SK-N-SH (cell line): Measurements from ENCODE around the gene BIRC5. TPM values are rescaled to one million over a fixed set of nuclear protein-coding genes. Genes with fewer than 3 reads are reported as not detected.
A peak's percentile ranks its signal among the peaks of the same experiment; 100 is the strongest.

ENCODE experiments used
- CTCF ChIA-PET: fragments of 300-600, 350-600 bp; formaldehyde crosslinking; extraction: SDS; loops from one replicate; lab custom pipeline; 2021; lab: Yijun Ruan, JAX
- POLR2A ChIA-PET: fragments of 350-600 bp; sonication (Branson Sonifier 250); formaldehyde crosslinking; extraction: SDS; loops from one replicate; lab custom pipeline; 2020; ENCODE audit warnings: antibody characterized with exemption, inconsistent platforms; lab: Yijun Ruan, JAX
- DNase-seq: peaks from one replicate; pipeline ENCODE4 v3.0.0; 2012
- H2AFZ ChIP-seq: fragments of 200-600 bp; sonication (generic); 2 replicates; pipeline ENCODE4 v1.8.1; 2016; ENCODE audit warnings: antibody characterized with exemption, mild to moderate bottlenecking, low read depth
- H3F3A ChIP-seq: fragments of 200-600 bp; sonication (generic); replicated peaks from 2 replicates; pipeline ENCODE3; 2016; ENCODE audit warnings: antibody characterized with exemption, mild to moderate bottlenecking; ENCODE audit not compliant: insufficient read depth
- H3K27ac ChIP-seq, 2 experiments: fragments of 200-500 bp in 1 of 2; fragments of 200-600 bp in 1 of 2; sonication (Bioruptor generic) in 1 of 2; sonication (generic), shearing (Covaris generic) in 1 of 2; 2 replicates each; pipeline versions ENCODE4 v1.5.1 to v1.6.1; 2014 to 2016; ENCODE audit warnings: low read depth in 2 of 2, inconsistent platforms in 1 of 2, low read length in 1 of 2, mild to moderate bottlenecking in 1 of 2, mixed read lengths in 1 of 2
- H3K27me3 ChIP-seq: fragments of 200-600 bp; sonication (generic), shearing (Covaris generic); 2 replicates; pipeline ENCODE4 v1.6.1; 2016; ENCODE audit warnings: mixed run types; ENCODE audit not compliant: insufficient read depth
- H3K36me3 ChIP-seq, 2 experiments: fragments of 200-500 bp in 1 of 2; fragments of 200-600 bp in 1 of 2; sonication (Bioruptor generic) in 1 of 2; sonication (generic) in 1 of 2; replicated peaks in 1 of 2; 2 replicates each; pipeline versions ENCODE3 to v1.5.1; 2014 to 2016; ENCODE audit warnings: low read length in 1 of 2, mild to moderate bottlenecking in 1 of 2; ENCODE audit not compliant: insufficient read depth in 2 of 2, control insufficient read depth in 1 of 2
- H3K4me1 ChIP-seq, 2 experiments: fragments of 200-500 bp in 1 of 2; fragments of 200-600 bp in 1 of 2; sonication (Bioruptor generic) in 1 of 2; sonication (generic), shearing (Covaris generic) in 1 of 2; 2 replicates each; pipeline versions ENCODE4 v1.5.1 to v1.6.1; 2014 to 2016; ENCODE audit warnings: low read depth in 1 of 2, low read length in 1 of 2, mixed run types in 1 of 2; ENCODE audit not compliant: insufficient read depth in 2 of 2, control insufficient read depth in 1 of 2
- H3K4me2 ChIP-seq: fragments of 200-600 bp; sonication (generic), shearing (Covaris generic); 2 replicates; pipeline ENCODE4 v1.6.1; 2017; ENCODE audit warnings: mixed run types
- H3K4me3 ChIP-seq, 2 experiments: fragments of 200-500 bp in 1 of 2; fragments of 200-600 bp in 1 of 2; sonication (Bioruptor generic) in 1 of 2; sonication (generic), shearing (Covaris generic) in 1 of 2; 2 replicates each; pipeline versions ENCODE4 v1.5.1 to v1.8.1; 2014 to 2016; ENCODE audit warnings: low read depth in 2 of 2, inconsistent platforms in 1 of 2, low read length in 1 of 2, mild to moderate bottlenecking in 1 of 2, mixed read lengths in 1 of 2, moderate library complexity in 1 of 2
- H3K79me2 ChIP-seq: fragments of 200-600 bp; sonication (generic); 2 replicates; pipeline ENCODE4 v1.8.1; 2017; ENCODE audit warnings: mild to moderate bottlenecking; ENCODE audit not compliant: insufficient read depth
- H3K9ac ChIP-seq: fragments of 200-600 bp; sonication (generic); 2 replicates; pipeline ENCODE4 v1.6.1; 2017; ENCODE audit warnings: mixed run types
- H3K9me2 ChIP-seq: fragments of 200-600 bp; sonication (generic); 2 replicates; pipeline ENCODE4 v1.6.1; 2017; ENCODE audit warnings: mixed run types
- H3K9me3 ChIP-seq: fragments of 200-600 bp; sonication (generic); 2 replicates; pipeline ENCODE4 v1.6.1; 2017; ENCODE audit warnings: mixed run types, mild to moderate bottlenecking, moderate library complexity
- H4K20me1 ChIP-seq: fragments of 200-600 bp; sonication (generic); 2 replicates; pipeline ENCODE4 v1.6.1; 2017; ENCODE audit warnings: mild to moderate bottlenecking, mixed run types; ENCODE audit not compliant: insufficient read depth
- CHD2 ChIP-seq: fragments of 150-350 bp; IDR thresholded peaks from 2 replicates; pipeline ENCODE4 v1.6.1; 2018; ENCODE audit warnings: low read length; ENCODE audit not compliant: partially characterized antibody
- EP300 ChIP-seq, 2 experiments: IDR thresholded peaks; 2 replicates each; pipeline versions ENCODE4 v1.4.0 to v1.6.1; 2012; ENCODE audit warnings: borderline replicate concordance in 1 of 2, low read depth in 1 of 2, low read length in 1 of 2
- FOXJ3 ChIP-seq: sonication (generic); formaldehyde crosslinking; IDR thresholded peaks from 2 replicates; pipeline ENCODE4 v1.5.1; 2020; ENCODE audit warnings: mild to moderate bottlenecking, missing genetic modification reagents
- GATA2 ChIP-seq: sonication (generic); formaldehyde crosslinking; IDR thresholded peaks from 2 replicates; pipeline ENCODE4 v1.5.0; 2020; ENCODE audit warnings: mild to moderate bottlenecking, missing genetic modification reagents
- IRF3 ChIP-seq: fragments of 150-350 bp; IDR thresholded peaks from 2 replicates; pipeline ENCODE4 v1.6.1; 2016; ENCODE audit warnings: mild to moderate bottlenecking, low read depth, low read length
- JUND ChIP-seq: IDR thresholded peaks from 2 replicates; pipeline ENCODE4 v1.4.0; 2012
- MAX ChIP-seq: IDR thresholded peaks from 2 replicates; pipeline ENCODE4 v1.4.0; 2012; ENCODE audit warnings: low read depth
- PBX3 ChIP-seq: IDR thresholded peaks from 2 replicates; pipeline ENCODE4; 2012
- RAD21 ChIP-seq: IDR thresholded peaks from 2 replicates; pipeline ENCODE4 v1.6.1; 2012; ENCODE audit warnings: mild to moderate bottlenecking, low read length
- RCOR1 ChIP-seq: fragments of 150-350 bp; IDR thresholded peaks from 2 replicates; pipeline ENCODE4 v1.6.1; 2017; ENCODE audit warnings: antibody characterized with exemption, low read length
- REST ChIP-seq: IDR thresholded peaks from 2 replicates; pipeline ENCODE4 v1.6.1; 2012; ENCODE audit warnings: mild to moderate bottlenecking, low read depth, low read length, moderate library complexity
- RFX5 ChIP-seq: IDR thresholded peaks from 2 replicates; pipeline ENCODE4 v1.6.1; 2012; ENCODE audit warnings: mild to moderate bottlenecking, improper control_type of control experiment, low read length
- SMC3 ChIP-seq: IDR thresholded peaks from 2 replicates; pipeline ENCODE4 v1.6.1; 2012; ENCODE audit warnings: low read depth, low read length, improper control_type of control experiment
- USF2 ChIP-seq: fragments of 150-350 bp; IDR thresholded peaks from 2 replicates; pipeline ENCODE4 v1.6.1; 2017; ENCODE audit warnings: antibody characterized with exemption, low read length, low read depth, borderline replicate concordance
- YY1 ChIP-seq: IDR thresholded peaks from 2 replicates; pipeline ENCODE4 v1.4.0; 2012; ENCODE audit warnings: low read depth, mild to moderate bottlenecking
- WGBS: methylation state at CpG from one replicate; pipeline ENCODE4 v1.1.6; 2017; ENCODE audit warnings: low lambda C conversion rate; 5-methylcytosine and 5-hydroxymethylcytosine counted together
- polyA plus RNA-seq, 3 experiments: library from polyadenylated mRNA; depleted of rRNA; stranded (reverse); fragments of >200 nt; gene quantifications; 2 replicates each; pipeline ENCODE4 v1.2.3, GENCODE V29; 2012

The BIRC5 gene
- polyA plus RNA-seq, 1 of the 3 experiments (the other 2 are of a cell fraction) = 31.4 TPM

GRCh38 chr17:78267253-78268073, 53.4 kb downstream of the BIRC5 start:
- no peak overlapping the region for H3K4me2 ChIP-seq
- no peaks in the 10 kb centered on the region for H3F3A ChIP-seq
- no peaks in the 10 kb centered on the region for H4K20me1 ChIP-seq
- no peaks in the 10 kb centered on the region for H3K9me3 ChIP-seq
- peak; percentile 67 for DNase-seq
- H3K4me3 ChIP-seq = no peak overlapping the region
- H3K9me2 ChIP-seq = no peaks in the 10 kb centered on the region
- TF ChIP-seq RCOR1 (peak; percentile 61), EP300 (IDR thresholded peaks at IDR 0.05; ENCODE audit: borderline replicate concordance in 1 of 2, low read depth in 1 of 2, low read length in 1 of 2) (peak in 1 of 2 experiments; percentile 80; a peak in 2 of 4 replicates), CHD2 (peak; percentile 76), GATA2 (no peak)
- TF ChIP-seq, all 33 proteins: peak for 3
- WGBS = 80% methylated on average over 26 of the region's 26 CpGs
- no peaks in the 10 kb centered on the region for H3K79me2 ChIP-seq
- POLR2A ChIA-PET = interaction anchor here (1.4 kb wide), 1 partner anchor 9 kb away, joined by 3 read pairs; no protein-coding TSS in a partner anchor
- no peaks in the 10 kb centered on the region for H3K27me3 ChIP-seq
- H2AFZ ChIP-seq = no peak overlapping the region
- H3K9ac ChIP-seq = no peak overlapping the region
- CTCF ChIA-PET = interaction anchor here (6.7 kb wide), 1 partner anchor 16 kb away, joined by 60 read pairs; no protein-coding TSS in a partner anchor
- H3K36me3 ChIP-seq = no peaks in the 10 kb centered on the region
- H3K27ac ChIP-seq = peak overlapping the region in 1 of 2 experiments; percentile 91; a peak in 2 of 4 replicates
- H3K4me1 ChIP-seq = peaks cover 0 to 81% of the 10 kb centered on the region in 2 experiments; a peak in 2 of 4 replicates

GRCh38 chr17:78268191-78268874, 54.3 kb downstream of the BIRC5 start:
- Histone ChIP-seq H3K79me2 (no peaks in the 10 kb centered on the region), H3K9me2 (no peaks in the 10 kb centered on the region), H3K4me1 (peaks cover 0 to 79% of the 10 kb centered on the region in 2 experiments; a peak in 2 of 4 replicates), H3K36me3 (no peaks in the 10 kb centered on the region), H2AFZ (no peak overlapping the region), H3K4me2 (no peak overlapping the region), H4K20me1 (no peaks in the 10 kb centered on the region), H3K27ac (peak overlapping the region in 1 of 2 experiments; percentile 91; a peak in 2 of 4 replicates), H3K4me3 (no peak overlapping the region), H3K27me3 (peaks cover 8% of the 10 kb centered on the region), H3K9ac (no peak overlapping the region), H3K9me3 (no peaks in the 10 kb centered on the region), H3F3A (no peaks in the 10 kb centered on the region)
- CTCF ChIA-PET = interaction anchor here (0.8 to 6.6 kb wide), 7 partner anchors 11 to 760 kb away, joined by 3 to 46 read pairs (median 4); no protein-coding TSS in a partner anchor
- WGBS = 78% methylated on average over 19 of the region's 24 CpGs
- POLR2A ChIA-PET = interaction anchor here (1.1 to 3.7 kb wide), 2 partner anchors 10 to 12 kb away, joined by 4 to 13 read pairs; no protein-coding TSS in a partner anchor
- DNase-seq = peak; percentile 48
- TF ChIP-seq YY1 (no peak), CHD2 (no peak), JUND (no peak), USF2 (no peak), REST (no peak), SMC3 (no peak), RAD21 (no peak), PBX3 (no peak), IRF3 (no peak), EP300 (IDR thresholded peaks at IDR 0.05; ENCODE audit: borderline replicate concordance in 1 of 2, low read depth in 1 of 2, low read length in 1 of 2) (no peak), FOXJ3 (CRISPR knock-in tag) (no peak), MAX (no peak), RFX5 (no peak)
